ENCODE measurements around the gene EML4. TPM values are rescaled to one million over a fixed set of nuclear protein-coding genes. Genes with fewer than 3 reads are reported as not detected.

Gene EML4
- total RNA-seq, 1 donor from 2014 or later, result 68.2 TPM

DNA sequence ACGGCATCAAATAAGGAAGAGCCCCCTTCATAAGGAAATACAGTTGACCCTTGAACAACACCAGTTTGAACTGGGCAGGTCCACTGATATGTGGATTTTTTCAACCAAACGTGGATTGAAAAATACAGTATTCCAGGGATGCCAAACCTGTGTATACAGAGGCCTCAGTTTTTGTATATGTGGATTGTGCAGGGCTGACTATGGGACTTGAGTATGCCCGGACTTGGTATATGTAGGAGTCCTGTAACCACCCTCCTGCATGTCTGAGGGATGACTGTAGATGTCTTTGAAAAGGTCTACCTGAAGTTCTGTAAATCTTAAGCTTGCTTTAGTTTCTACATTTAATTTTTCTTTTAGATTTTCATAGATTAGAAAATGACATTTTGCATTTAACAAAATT, 50.0 kb downstream of the EML4 start:
- FAIRE-seq (no peak), DNase-seq (ENCODE audit: low read depth) (no peak)
- H3K27ac Mint-ChIP-seq (ENCODE audit: unreplicated experiment), result no peak overlapping the region
- Histone ChIP-seq H3K27ac (ENCODE audit: low read depth, low read length) (no peak overlapping the region), H3K4me2 (ENCODE audit: low read length) (no peak overlapping the region), H3K27me3 (ENCODE audit: insufficient read depth, low read length) (no peaks in the 10 kb centered on the region), H3K4me3 (ENCODE audit: insufficient read depth, low read depth, low read length) (no peak overlapping the region), H3K4me1 (ENCODE audit: insufficient read depth, low read length) (no peaks in the 10 kb centered on the region), H3K79me2 (ENCODE audit: insufficient read depth, low read length) (peaks cover 57% of the 10 kb centered on the region), H3K36me3 (ENCODE audit: insufficient read depth, low read length) (no peaks in the 10 kb centered on the region), H3K9me3 (ENCODE audit: insufficient read depth, low read depth, low read length) (no peaks in the 10 kb centered on the region), H3K9ac (ENCODE audit: low read length) (no peak overlapping the region), H2AFZ (ENCODE audit: low read depth, low read length) (no peak overlapping the region), H4K20me1 (ENCODE audit: insufficient read depth, low read length) (peaks cover 21% of the 10 kb centered on the region)
- H3K27me3 Mint-ChIP-seq (ENCODE audit: low read depth, unreplicated experiment), result no peaks in the 10 kb centered on the region
- peaks cover 20% of the 10 kb centered on the region for H3K4me1 Mint-ChIP-seq (ENCODE audit: low read depth, unreplicated experiment)
- H3K9me3 Mint-ChIP-seq (ENCODE audit: unreplicated experiment), result no peaks in the 10 kb centered on the region
- H3K4me3 Mint-ChIP-seq (ENCODE audit: unreplicated experiment), result no peak overlapping the region
- peaks cover 5% of the 10 kb centered on the region for H3K36me3 Mint-ChIP-seq (ENCODE audit: low read depth, unreplicated experiment)
- TF ChIP-seq, protein P1, sequence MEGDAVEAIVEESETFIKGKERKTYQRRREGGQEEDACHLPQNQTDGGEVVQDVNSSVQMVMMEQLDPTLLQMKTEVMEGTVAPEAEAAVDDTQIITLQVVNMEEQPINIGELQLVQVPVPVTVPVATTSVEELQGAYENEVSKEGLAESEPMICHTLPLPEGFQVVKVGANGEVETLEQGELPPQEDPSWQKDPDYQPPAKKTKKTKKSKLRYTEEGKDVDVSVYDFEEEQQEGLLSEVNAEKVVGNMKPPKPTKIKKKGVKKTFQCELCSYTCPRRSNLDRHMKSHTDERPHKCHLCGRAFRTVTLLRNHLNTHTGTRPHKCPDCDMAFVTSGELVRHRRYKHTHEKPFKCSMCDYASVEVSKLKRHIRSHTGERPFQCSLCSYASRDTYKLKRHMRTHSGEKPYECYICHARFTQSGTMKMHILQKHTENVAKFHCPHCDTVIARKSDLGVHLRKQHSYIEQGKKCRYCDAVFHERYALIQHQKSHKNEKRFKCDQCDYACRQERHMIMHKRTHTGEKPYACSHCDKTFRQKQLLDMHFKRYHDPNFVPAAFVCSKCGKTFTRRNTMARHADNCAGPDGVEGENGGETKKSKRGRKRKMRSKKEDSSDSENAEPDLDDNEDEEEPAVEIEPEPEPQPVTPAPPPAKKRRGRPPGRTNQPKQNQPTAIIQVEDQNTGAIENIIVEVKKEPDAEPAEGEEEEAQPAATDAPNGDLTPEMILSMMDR (IDR thresholded peaks at IDR 0.05; ENCODE audit: insufficient read depth, low read depth, low read length), result no peak
- no peak for TF ChIP-seq EZH2 (IDR thresholded peaks at IDR 0.05; ENCODE audit: insufficient read depth, low read length)

DNA sequence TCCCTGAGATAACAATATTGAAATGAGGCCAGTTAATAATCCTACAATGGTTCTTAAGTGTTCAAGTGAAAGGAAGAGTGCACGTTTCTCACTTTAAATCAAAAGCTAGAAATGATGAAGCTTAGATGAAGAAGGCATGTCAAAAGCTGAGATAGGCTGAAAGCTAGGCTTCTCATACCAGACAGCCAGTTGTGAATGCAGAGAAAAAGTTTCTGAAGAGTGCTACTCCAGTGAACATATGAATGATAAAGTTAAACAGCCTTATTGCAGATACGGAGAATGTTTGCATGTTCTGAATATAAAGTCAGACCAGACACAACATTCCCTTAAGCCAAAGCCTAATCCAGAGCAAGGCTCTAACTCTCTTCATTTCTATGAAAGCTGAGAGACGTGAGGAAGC, 51.4 kb downstream of the EML4 start:
- no peak for DNase-seq (ENCODE audit: low read depth)
- Mint-ChIP-seq H3K27ac (ENCODE audit: unreplicated experiment) (no peak overlapping the region), H3K4me1 (ENCODE audit: low read depth, unreplicated experiment) (peaks cover 17% of the 10 kb centered on the region), H3K9me3 (ENCODE audit: unreplicated experiment) (no peaks in the 10 kb centered on the region), H3K36me3 (ENCODE audit: low read depth, unreplicated experiment) (peaks cover 5% of the 10 kb centered on the region), H3K4me3 (ENCODE audit: unreplicated experiment) (no peak overlapping the region), H3K27me3 (ENCODE audit: low read depth, unreplicated experiment) (no peaks in the 10 kb centered on the region)
- Histone ChIP-seq H3K79me2 (ENCODE audit: insufficient read depth, low read length) (peaks cover 63% of the 10 kb centered on the region), H3K4me3 (ENCODE audit: insufficient read depth, low read depth, low read length) (no peak overlapping the region), H3K9me3 (ENCODE audit: insufficient read depth, low read depth, low read length) (no peaks in the 10 kb centered on the region), H3K4me1 (ENCODE audit: insufficient read depth, low read length) (no peaks in the 10 kb centered on the region), H3K36me3 (ENCODE audit: insufficient read depth, low read length) (no peaks in the 10 kb centered on the region), H3K27me3 (ENCODE audit: insufficient read depth, low read length) (no peaks in the 10 kb centered on the region), H4K20me1 (ENCODE audit: insufficient read depth, low read length) (peaks cover 13% of the 10 kb centered on the region), H2AFZ (ENCODE audit: low read depth, low read length) (no peak overlapping the region), H3K9ac (ENCODE audit: low read length) (no peak overlapping the region), H3K27ac (ENCODE audit: low read depth, low read length) (no peak overlapping the region), H3K4me2 (ENCODE audit: low read length) (no peak overlapping the region)
- FAIRE-seq, result no peak
- TF ChIP-seq, protein P1 (IDR thresholded peaks at IDR 0.05; ENCODE audit: insufficient read depth, low read depth, low read length), result no peak
- TF ChIP-seq EZH2 (IDR thresholded peaks at IDR 0.05; ENCODE audit: insufficient read depth, low read length), result no peak

DNA sequence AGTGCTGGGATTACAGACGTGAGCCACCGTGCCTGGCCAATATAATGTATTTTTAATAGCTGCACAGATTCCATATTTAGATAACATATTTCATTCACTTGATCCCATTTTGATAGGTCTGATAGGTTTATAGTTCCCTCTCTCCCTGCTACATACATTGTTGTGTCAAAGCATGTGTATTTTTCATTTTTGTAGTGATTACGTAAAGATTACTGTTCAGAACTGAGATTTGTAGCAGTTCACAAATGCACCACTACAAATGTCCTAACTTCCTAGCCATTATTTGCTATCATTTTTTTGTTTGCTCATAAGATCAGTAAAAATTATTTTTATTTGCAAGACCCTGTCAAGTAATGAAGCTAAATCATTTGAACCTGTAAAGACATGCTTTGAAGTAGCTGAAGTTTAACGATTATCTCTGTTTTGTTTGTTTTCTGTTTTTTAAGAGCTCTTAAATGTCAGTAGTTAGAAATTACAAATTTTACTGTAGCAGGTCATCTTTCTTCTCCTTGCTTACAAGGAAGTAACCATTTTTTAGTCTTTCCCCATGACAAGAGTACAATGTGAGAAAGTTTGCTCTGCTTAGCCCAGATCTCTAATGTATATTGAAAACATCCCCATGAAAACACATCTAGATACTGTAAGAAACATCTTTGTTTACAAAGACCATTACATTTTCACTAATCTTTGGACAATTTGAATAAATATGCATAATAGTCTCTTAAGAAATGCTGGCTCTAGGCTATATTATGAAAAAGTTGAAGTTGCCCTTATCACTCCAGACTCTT, 54.1 kb downstream of the EML4 start:
- Histone ChIP-seq H3K9me3 (ENCODE audit: insufficient read depth, low read depth, low read length) (no peaks in the 10 kb centered on the region), H3K4me2 (ENCODE audit: low read length) (peak overlapping the region; percentile 29), H3K79me2 (ENCODE audit: insufficient read depth, low read length) (peaks cover 55% of the 10 kb centered on the region), H3K9ac (ENCODE audit: low read length) (no peak overlapping the region), H3K36me3 (ENCODE audit: insufficient read depth, low read length) (no peaks in the 10 kb centered on the region), H3K4me3 (ENCODE audit: insufficient read depth, low read depth, low read length) (no peak overlapping the region), H3K4me1 (ENCODE audit: insufficient read depth, low read length) (no peaks in the 10 kb centered on the region), H3K27me3 (ENCODE audit: insufficient read depth, low read length) (no peaks in the 10 kb centered on the region), H4K20me1 (ENCODE audit: insufficient read depth, low read length) (peaks cover 13% of the 10 kb centered on the region), H2AFZ (ENCODE audit: low read depth, low read length) (no peak overlapping the region), H3K27ac (ENCODE audit: low read depth, low read length) (no peak overlapping the region)
- TF ChIP-seq, protein P1 (IDR thresholded peaks at IDR 0.05; ENCODE audit: insufficient read depth, low read depth, low read length), result no peak
- no peak for TF ChIP-seq EZH2 (IDR thresholded peaks at IDR 0.05; ENCODE audit: insufficient read depth, low read length)
- FAIRE-seq (no peak), DNase-seq (ENCODE audit: low read depth) (no peak)
- Mint-ChIP-seq H3K27me3 (ENCODE audit: low read depth, unreplicated experiment) (no peaks in the 10 kb centered on the region), H3K4me1 (ENCODE audit: low read depth, unreplicated experiment) (peaks cover 14% of the 10 kb centered on the region), H3K27ac (ENCODE audit: unreplicated experiment) (no peak overlapping the region), H3K4me3 (ENCODE audit: unreplicated experiment) (no peak overlapping the region), H3K36me3 (ENCODE audit: low read depth, unreplicated experiment) (peaks cover 4% of the 10 kb centered on the region), H3K9me3 (ENCODE audit: unreplicated experiment) (no peaks in the 10 kb centered on the region)

Measured in astrocyte (in vitro differentiated cells and primary cell).